Adipocyte (in vitro differentiated cells): ENCODE measurements around the gene STUM.

Source experiments
- DNase-seq: peaks from one replicate; pipeline ENCODE4 v3.0.0-alpha.2; 2015; ENCODE audit warnings: low read depth
- H3K27me3 ChIP-seq: replicated peaks from 2 replicates; pipeline ENCODE4 v1.7.0; 2013; ENCODE audit warnings: mild to moderate bottlenecking, low read length, moderate library complexity; ENCODE audit not compliant: control insufficient read depth, insufficient read depth
- H3K36me3 ChIP-seq: 2 replicates; pipeline ENCODE4 v1.7.0; 2013; ENCODE audit warnings: low read length, mild to moderate bottlenecking, moderate library complexity; ENCODE audit not compliant: control insufficient read depth, insufficient read depth, severe bottlenecking
- H3K4me1 ChIP-seq: 2 replicates; pipeline ENCODE4 v1.7.0; 2013; ENCODE audit warnings: mild to moderate bottlenecking, low read length, moderate library complexity; ENCODE audit not compliant: control insufficient read depth, insufficient read depth
- H3K4me3 ChIP-seq: 2 replicates; pipeline ENCODE4 v1.7.0; 2013; ENCODE audit warnings: mild to moderate bottlenecking, low read length, moderate library complexity
- H3K9ac ChIP-seq: 2 replicates; pipeline ENCODE4 v1.7.0; 2013; ENCODE audit warnings: mild to moderate bottlenecking, low read length, moderate library complexity
- H3K9me3 ChIP-seq: 2 replicates; pipeline ENCODE4 v1.7.0; 2013; ENCODE audit warnings: mild to moderate bottlenecking, low read length, moderate library complexity; ENCODE audit not compliant: control insufficient read depth

Gene STUM

DNA sequence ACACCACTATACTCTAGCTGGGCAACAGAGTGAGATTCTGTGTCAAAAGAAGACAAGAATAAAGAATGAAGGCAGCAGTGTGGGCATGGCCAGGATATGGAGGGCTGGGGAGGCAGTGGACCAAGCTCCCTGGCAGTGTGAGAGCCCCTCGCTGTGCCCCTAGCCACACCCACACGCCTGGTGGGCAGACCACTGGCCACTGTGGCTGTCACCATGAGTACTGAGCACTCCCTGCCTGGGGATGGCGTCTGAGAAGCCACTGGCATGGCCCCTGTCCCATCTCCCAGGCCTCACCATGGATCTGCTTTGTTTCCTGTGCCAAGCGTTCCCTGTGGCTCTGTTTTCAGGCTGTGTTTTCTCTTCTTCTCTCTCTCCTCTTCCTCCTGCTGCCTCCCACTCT, 51.7 kb downstream of the STUM start:
- DNase-seq: no peak
- no peak overlapping the region for H3K4me3 ChIP-seq
- peaks cover 33% of the 10 kb centered on the region for H3K4me1 ChIP-seq
- H3K9ac ChIP-seq: no peak overlapping the region
- H3K27me3 ChIP-seq: peaks cover 22% of the 10 kb centered on the region
- H3K36me3 ChIP-seq: no peaks in the 10 kb centered on the region
- H3K9me3 ChIP-seq: peaks cover 8% of the 10 kb centered on the region

DNA sequence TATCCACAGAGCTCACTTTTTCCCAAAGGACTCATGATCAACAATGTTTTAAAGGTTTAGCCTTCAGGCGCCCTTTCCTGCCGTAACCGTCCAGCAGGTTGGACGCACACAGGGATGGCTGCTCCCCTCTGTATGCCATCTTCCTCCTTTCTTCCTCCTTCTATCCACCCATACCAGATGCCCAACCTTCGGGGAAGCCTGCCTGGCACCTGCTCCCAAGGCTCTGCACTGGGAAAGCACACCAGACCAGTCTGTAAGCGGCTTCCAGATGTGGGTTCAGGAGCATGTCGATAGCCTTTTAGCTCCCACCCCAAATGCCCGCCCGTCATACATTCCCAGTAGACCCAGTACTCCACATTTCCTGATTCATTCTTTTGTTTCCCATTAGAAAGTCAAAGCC, 52.9 kb downstream of the STUM start:
- DNase-seq: no peak

DNA sequence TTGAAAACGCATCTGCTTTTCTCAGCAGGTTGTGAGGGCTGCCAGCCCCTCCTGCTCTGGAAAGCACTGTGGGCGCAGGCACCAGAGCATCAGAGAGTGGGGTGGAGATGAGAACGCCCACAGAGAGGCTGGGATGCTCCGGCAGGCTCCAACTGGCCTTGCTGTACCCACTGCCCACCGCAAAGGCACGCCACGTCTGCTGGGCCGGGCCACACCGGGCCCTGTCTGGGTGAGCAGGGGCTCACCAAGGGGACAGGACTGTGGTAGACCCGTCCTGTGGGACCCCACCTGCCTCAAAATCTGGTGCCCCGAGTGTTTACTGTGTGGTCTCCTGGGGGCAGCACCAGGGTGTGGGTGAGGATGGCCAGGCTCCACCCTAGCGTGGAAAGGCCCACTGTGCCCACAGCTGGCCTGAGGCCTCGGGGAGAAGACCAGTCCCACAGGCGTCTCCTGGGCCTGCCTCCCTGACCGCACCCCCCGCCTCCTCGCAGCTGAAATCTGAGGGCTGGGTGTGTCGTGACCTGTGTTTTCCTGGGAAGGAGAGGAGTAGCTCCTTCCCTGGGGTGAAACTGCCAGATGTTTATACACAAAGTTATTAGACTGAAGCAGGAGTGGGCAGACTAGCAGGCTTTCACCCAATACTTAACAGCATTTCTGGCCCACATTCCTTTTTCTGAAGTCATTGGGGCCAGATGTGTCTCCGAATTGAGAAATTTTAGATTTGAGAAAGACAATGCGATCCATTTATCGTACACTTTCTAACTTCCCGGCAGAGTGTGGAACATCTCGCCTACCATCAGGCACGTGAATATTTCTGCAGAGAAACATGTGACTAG, 53.8 kb downstream of the STUM start:
- peaks cover 51% of the 10 kb centered on the region for H3K4me1 ChIP-seq
- peak overlapping the region; percentile 85 for H3K9ac ChIP-seq
- H3K27me3 ChIP-seq: peaks cover 3% of the 10 kb centered on the region
- peak; percentile 91 for DNase-seq
- no peaks in the 10 kb centered on the region for H3K36me3 ChIP-seq
- H3K9me3 ChIP-seq: no peaks in the 10 kb centered on the region
- peak overlapping the region; percentile 76 for H3K4me3 ChIP-seq

More for the DNA sequence above, 52.9 kb downstream of the STUM start:
- H3K36me3 ChIP-seq: no peaks in the 10 kb centered on the region
- no peak overlapping the region for H3K4me3 ChIP-seq
- H3K27me3 ChIP-seq: peaks cover 10% of the 10 kb centered on the region
- peaks cover 46% of the 10 kb centered on the region for H3K4me1 ChIP-seq
- H3K9me3 ChIP-seq: no peaks in the 10 kb centered on the region
- H3K9ac ChIP-seq: no peak overlapping the region

DNA sequence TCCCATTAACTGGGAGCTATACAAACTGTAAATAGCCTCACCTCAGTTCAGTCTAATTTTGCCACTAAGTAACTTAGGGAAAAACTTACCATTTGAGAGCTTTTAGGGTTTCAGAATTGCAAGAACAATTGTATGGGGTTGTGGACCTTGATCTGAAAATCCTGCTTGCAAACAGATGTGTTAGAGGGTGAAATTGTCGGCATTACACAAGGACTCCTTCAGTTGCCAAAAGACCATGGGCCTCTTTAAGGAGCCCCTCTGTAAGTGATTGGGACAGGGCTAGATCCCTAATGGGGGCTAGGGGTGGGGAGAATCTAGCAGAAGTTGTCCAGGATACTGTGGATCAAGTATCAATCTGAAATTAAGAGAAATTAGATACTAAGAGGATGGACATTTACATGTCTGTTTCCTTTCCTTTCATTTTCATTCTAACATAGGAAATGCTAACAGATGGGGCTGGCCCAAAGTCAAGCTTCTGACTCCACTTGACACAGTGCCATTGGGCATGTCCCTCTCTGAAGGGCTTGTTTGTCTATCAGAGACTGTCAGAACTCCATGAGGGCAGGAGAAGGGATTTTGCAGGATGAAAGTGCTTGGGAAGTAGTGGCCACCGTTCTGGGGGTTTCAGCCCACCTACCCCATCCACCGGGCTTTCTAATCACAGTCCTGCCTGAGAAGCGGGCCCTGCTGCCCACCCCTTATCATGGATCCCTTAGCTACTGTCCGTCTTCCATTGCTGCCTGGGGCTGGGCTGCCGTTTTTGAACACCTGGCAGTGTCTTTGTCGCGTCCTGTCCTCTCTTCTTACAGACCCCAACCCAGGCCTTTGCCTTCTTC, 54.7 kb downstream of the STUM start:
- H3K4me1 ChIP-seq: peaks cover 54% of the 10 kb centered on the region
- peak overlapping the region; percentile 85 for H3K9ac ChIP-seq
- no peaks in the 10 kb centered on the region for H3K36me3 ChIP-seq
- H3K9me3 ChIP-seq: no peaks in the 10 kb centered on the region
- no peaks in the 10 kb centered on the region for H3K27me3 ChIP-seq
- DNase-seq: peak; percentile 86
- peak overlapping the region; percentile 76 for H3K4me3 ChIP-seq

DNA sequence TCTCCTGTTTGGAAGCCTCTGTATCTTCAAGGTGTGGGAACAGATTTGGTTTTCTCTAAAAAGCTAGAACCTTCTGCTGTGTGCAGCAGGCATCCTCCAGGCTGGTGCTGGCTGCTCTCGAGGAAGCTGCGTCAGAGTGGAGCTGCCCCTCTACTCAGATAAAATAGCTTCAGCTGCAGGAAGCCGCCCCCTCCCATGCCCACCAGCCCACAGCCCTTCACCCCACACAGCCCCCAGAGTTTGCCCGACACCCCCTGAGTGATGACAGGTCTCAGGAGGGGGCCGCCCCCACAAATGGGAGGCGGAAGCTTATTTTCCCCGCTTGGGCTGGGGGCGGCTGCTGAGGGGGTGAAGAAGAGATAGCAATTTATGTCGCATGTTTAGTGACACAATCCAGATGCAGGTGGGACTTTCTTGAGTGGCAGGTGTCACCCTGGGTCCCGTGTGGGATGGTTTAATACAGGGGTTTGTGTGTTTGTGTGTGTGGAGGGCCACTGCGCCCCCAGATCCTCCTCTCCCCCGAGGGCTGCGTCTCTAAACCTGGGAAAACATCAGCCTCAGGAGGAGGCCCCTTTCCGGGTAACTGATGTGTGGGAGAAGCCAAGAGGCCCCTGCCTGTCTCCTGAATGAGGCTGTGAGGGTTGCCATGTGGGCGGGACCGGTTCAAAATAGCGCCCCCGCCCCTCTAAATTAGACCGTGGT, 55.4 kb downstream of the STUM start:
- no peak for DNase-seq
- H3K27me3 ChIP-seq: no peaks in the 10 kb centered on the region
- H3K4me1 ChIP-seq: peaks cover 62% of the 10 kb centered on the region
- no peaks in the 10 kb centered on the region for H3K36me3 ChIP-seq
- peak overlapping the region; percentile 76 for H3K4me3 ChIP-seq
- H3K9me3 ChIP-seq: no peaks in the 10 kb centered on the region
- H3K9ac ChIP-seq: peak overlapping the region; percentile 85

DNA sequence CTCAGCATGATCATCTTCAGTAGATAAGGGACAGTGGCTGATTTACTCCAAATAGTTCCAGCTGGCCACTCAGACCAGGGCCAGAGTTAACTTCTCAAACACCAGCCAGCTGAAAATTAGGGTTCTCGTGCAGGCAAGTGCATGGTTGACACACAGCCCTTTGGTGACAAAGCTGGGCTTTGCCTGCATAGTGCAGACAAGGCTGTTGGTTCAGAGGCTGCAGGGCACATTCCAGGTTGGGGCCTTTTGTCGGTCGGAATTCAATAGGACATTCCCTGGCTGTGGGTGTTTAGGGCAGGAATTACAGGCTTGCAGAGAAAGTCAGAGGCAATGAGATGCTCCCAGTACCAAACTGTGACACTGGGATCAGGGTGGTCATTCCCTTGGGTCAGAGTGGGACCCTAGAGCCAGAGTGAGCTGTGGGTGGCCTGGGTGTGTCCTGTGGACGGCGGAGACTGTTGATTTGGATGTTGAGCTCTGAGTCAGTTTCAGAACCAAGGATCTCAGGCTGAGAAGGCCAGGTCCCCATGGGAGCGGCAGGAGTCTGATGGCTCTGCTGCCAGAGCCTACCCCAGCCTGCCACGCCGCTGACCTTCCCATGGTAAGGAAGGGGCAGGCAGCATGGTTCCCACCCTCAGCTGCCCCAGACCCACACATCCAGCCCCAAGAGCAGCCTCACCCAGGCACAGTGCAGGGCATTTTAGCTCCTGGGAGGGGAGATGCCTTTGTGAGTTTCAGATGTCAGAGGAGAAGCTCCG, 56.2 kb downstream of the STUM start:
- DNase-seq: peak; percentile 56
- no peaks in the 10 kb centered on the region for H3K9me3 ChIP-seq
- H3K4me1 ChIP-seq: peaks cover 69% of the 10 kb centered on the region
- no peak overlapping the region for H3K4me3 ChIP-seq
- H3K9ac ChIP-seq: peak overlapping the region; percentile 85
- no peaks in the 10 kb centered on the region for H3K27me3 ChIP-seq
- no peaks in the 10 kb centered on the region for H3K36me3 ChIP-seq

DNA sequence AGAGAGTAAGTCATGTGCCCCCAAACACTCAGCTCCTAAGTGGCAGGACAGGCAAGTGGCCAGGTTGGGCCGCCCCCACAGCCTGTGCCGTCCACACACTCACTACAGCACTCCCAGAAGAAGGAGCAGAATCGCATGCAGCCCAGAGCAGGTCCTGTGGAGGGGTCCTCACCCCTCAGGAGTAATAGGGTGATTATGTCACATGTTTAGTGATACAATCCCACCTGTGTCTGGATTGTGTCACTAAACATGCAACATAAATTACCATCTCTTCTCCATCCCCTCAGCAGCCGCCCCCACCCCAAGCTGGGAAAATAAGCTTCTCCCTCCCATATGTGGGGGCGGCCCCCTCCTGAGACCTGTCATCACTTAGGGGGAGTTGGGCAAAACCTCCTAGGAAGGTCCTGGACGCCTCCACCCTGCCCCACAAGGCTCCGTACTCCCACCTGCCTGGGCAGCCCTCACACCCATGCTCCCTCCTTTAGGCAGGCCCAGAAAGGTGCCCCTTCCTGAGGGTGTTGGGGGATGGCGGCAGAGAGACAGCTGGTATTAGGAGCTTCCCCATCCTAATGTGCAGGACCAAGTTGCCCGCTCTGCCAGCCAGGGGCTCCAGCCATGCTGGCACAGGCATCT, 56.9 kb downstream of the STUM start:
- H3K4me1 ChIP-seq: peaks cover 76% of the 10 kb centered on the region
- H3K27me3 ChIP-seq: no peaks in the 10 kb centered on the region
- H3K9me3 ChIP-seq: no peaks in the 10 kb centered on the region
- no peak for DNase-seq
- H3K36me3 ChIP-seq: no peaks in the 10 kb centered on the region
- H3K4me3 ChIP-seq: no peak overlapping the region
- H3K9ac ChIP-seq: peak overlapping the region; percentile 85

DNA sequence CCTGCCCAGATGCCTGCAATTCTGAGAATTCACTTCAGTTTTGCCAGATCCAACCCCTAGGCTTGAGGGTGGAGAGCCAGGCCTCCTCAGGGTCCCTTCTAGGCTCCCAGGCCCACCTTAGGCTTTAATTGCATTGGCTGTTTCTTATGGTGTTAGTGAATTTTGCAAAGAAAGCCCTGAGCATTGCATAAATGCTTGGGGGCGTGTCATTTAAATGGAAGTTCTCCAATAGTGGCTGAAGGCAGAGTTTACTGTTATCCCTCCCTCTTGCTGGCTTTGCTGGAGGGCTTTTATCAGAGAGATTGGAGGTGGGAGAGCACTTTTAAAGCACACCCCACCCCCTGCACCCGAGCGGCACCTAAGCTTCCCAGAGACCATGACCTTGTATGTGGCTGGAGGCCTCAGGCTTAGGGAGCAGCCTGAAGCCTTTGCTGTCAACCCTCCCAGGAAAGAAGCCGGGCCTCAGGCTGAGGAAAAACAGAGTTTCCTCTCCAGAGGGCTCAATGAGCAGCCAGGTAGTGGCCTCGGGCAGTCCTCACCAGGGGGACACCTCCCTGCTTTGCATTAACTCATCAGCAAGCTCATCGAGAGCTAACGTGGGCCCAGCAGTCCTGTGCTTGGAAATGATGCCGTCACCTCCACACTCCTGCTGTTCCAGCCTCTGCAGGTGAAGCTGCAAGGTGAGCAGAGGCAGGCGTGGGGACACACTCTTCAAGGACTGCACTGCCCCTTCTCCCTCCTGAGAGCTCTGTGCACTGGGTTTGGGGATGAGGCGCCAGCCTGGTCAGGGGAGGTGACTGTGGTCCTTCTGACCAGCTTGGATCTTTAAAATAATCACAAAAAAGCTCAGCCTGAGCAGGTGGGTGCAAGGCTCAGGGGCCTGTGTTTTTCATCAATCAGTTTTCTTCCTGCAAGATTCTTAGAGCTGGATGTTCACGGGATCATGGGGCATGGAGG, 58.0 kb downstream of the STUM start:
- peak overlapping the region; percentile 85 for H3K9ac ChIP-seq
- H3K4me1 ChIP-seq: peaks cover 79% of the 10 kb centered on the region
- H3K9me3 ChIP-seq: no peaks in the 10 kb centered on the region
- peak overlapping the region; percentile 21 for H3K4me3 ChIP-seq
- H3K27me3 ChIP-seq: no peaks in the 10 kb centered on the region
- no peaks in the 10 kb centered on the region for H3K36me3 ChIP-seq
- peak; percentile 67 for DNase-seq

DNA sequence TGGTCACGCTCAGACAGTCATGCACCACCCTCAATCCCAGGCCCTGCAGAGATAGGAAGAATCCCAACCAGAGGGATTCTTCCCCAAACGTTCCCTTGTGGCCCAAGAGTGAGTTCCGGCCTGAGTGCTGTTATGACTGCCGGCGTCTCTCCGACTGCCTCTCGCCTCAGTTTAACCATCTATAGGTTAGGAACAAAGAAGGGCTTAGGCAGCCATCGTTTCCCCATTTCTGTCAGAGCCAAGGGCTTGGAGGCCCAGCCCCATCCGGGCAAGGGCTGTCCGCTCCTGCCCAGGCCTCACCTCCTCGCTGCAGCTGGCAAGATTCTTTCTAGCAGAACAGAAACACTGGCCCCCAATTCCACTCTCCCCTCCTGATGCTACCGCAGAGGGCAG, 58.7 kb downstream of the STUM start:
- Histone ChIP-seq H3K9me3 (no peaks in the 10 kb centered on the region), H3K4me1 (peaks cover 74% of the 10 kb centered on the region), H3K27me3 (no peaks in the 10 kb centered on the region), H3K9ac (peak overlapping the region; percentile 85), H3K4me3 (no peak overlapping the region), H3K36me3 (no peaks in the 10 kb centered on the region)
- no peak for DNase-seq
